HG02759 (cell line): Measurements from ENCODE around the gene MRPL14.
"Not testable (repeated sequence)": the region's sequence is repeated elsewhere in the genome, so short reads cannot be mapped to it uniquely, and the experiment has no call there.

Experiments
- ATAC-seq: cut with Tn5 transposase; IDR thresholded peaks from one replicate; pipeline ENCODE4 v1.9.1; 2021; ENCODE audit warnings: mild to moderate bottlenecking, moderate library complexity; ENCODE audit not compliant: unreplicated experiment

Gene MRPL14

GRCh38 chr6:44150317-44150917, 23.2 kb upstream of the MRPL14 start:
- ATAC-seq = no peak

GRCh38 chr6:44149369-44150012, 22.2 kb upstream of the MRPL14 start:
- no peak for ATAC-seq

- no peak for ATAC-seq
Observed at GRCh38 chr6:44148306-44148705, 21.1 kb upstream of the MRPL14 start.

- no peak for ATAC-seq
Observed at GRCh38 chr6:44147256-44147655, 20.0 kb upstream of the MRPL14 start.

- no peak for ATAC-seq
Observed at GRCh38 chr6:44146685-44147084, 19.4 kb upstream of the MRPL14 start.

- no peak for ATAC-seq
Observed at GRCh38 chr6:44145839-44146238, 18.6 kb upstream of the MRPL14 start.

- ATAC-seq = not testable (repeated sequence)
Observed at GRCh38 chr6:44144536-44144935, 17.3 kb upstream of the MRPL14 start.

GRCh38 chr6:44143731-44144130, 16.5 kb upstream of the MRPL14 start:
- no peak for ATAC-seq

GRCh38 chr6:44142835-44143234, 15.6 kb upstream of the MRPL14 start:
- no peak for ATAC-seq

GRCh38 chr6:44139351-44139743, 12.1 kb upstream of the MRPL14 start:
- ATAC-seq = no peak

GRCh38 chr6:44138717-44139350, 11.6 kb upstream of the MRPL14 start:
- ATAC-seq = no peak

GRCh38 chr6:44135875-44136274, 8.6 kb upstream of the MRPL14 start:
- no peak for ATAC-seq

GRCh38 chr6:44135173-44135758, 8.0 kb upstream of the MRPL14 start:
- ATAC-seq = no peak

GRCh38 chr6:44133981-44134711, 6.9 kb upstream of the MRPL14 start:
- ATAC-seq = no peak

GRCh38 chr6:44133003-44133931, 6.0 kb upstream of the MRPL14 start:
- no peak for ATAC-seq

GRCh38 chr6:44132476-44132875, 5.2 kb upstream of the MRPL14 start:
- ATAC-seq = no peak

- no peak for ATAC-seq
Observed at GRCh38 chr6:44131892-44132291, 4.6 kb upstream of the MRPL14 start.

GRCh38 chr6:44129841-44130322, 2.6 kb upstream of the MRPL14 start:
- ATAC-seq = no peak

- ATAC-seq = no peak
Observed at GRCh38 chr6:44128020-44128917, 1.0 kb upstream of the MRPL14 start.
